Measurements from ENCODE around the gene TTYH3. TPM values are rescaled to one million over a fixed set of nuclear protein-coding genes. Genes with fewer than 3 reads are reported as not detected.

TTYH3 gene
- total and polyA plus RNA-seq, 9 of the 15 experiments (the other 6 are each of a cell fraction or from before 2014, with no cell fraction given) = 0.01 to 5.5 (median 1.1) TPM

GRCh38 chr7:2637505-2638223 is 5.9 kb downstream of the TTYH3 start:
- Histone ChIP-seq H3K27me3 (ENCODE audit: control insufficient read depth in 2 of 2, insufficient read depth in 2 of 2, low read length in 2 of 2) (no peaks in the 10 kb centered on the region; a peak in 1 of 5 replicates), H4K20me1 (replicated peaks; ENCODE audit: control insufficient read depth, insufficient read depth, low read length) (peaks cover 15% of the 10 kb centered on the region), H2AFZ (ENCODE audit: low read depth, low read length) (no peak overlapping the region), H3K4me2 (ENCODE audit: insufficient read depth, low read length) (no peak overlapping the region), H3K27ac (ENCODE audit: extremely low read depth, low read depth, low read length) (no peak overlapping the region), H3K9ac (ENCODE audit: insufficient read depth in 1 of 2, low read depth in 2 of 2, low read length in 2 of 2) (peak overlapping the region in 1 of 2 experiments; percentile 35; a peak in 1 of 4 replicates), H3K4me3 (no peak overlapping the region), H3K4me1 (replicated peaks in 1 of 2; ENCODE audit: control insufficient read depth in 2 of 2, insufficient read depth in 2 of 2, low read length in 2 of 2) (peaks cover 9 to 88% of the 10 kb centered on the region in 2 experiments; a peak in 4 of 5 replicates), H3K36me3 (ENCODE audit: control insufficient read depth, insufficient read depth, low read length) (no peaks in the 10 kb centered on the region), H3K79me2 (ENCODE audit: control insufficient read depth, insufficient read depth, low read length) (no peaks in the 10 kb centered on the region), H3K9me3 (replicated peaks; ENCODE audit: control insufficient read depth, insufficient read depth, low read depth, low read length) (no peaks in the 10 kb centered on the region), H3K9me1 (ENCODE audit: control insufficient read depth, insufficient read depth, low read length) (no peaks in the 10 kb centered on the region)
- ATAC-seq (no peak), DNase-seq (ENCODE audit: extremely low read depth in 1 of 4, low spot score in 3 of 4) (no peak), FAIRE-seq (no peak)
- ChIA-PET CTCF (ENCODE audit: low intra/inter-chr PET ratio) (no interaction called here), POLR2A (interaction anchor here (0.9 kb wide), 1 partner anchor 19 kb away, joined by 3 read pairs; no protein-coding TSS in a partner anchor)
- no TSS peak for BruUV-seq (replicated peaks)
- intact Hi-C loops (cut with micrococcal nuclease) (no loop called here), in situ Hi-C loops (cut with MboI) (no loop called here)
- WGBS (ENCODE audit: insufficient coverage, low coverage, missing lambda C conversion rate) = 45% methylated on average over 22 of the region's 23 CpGs
- TF ChIP-seq, protein P1, sequence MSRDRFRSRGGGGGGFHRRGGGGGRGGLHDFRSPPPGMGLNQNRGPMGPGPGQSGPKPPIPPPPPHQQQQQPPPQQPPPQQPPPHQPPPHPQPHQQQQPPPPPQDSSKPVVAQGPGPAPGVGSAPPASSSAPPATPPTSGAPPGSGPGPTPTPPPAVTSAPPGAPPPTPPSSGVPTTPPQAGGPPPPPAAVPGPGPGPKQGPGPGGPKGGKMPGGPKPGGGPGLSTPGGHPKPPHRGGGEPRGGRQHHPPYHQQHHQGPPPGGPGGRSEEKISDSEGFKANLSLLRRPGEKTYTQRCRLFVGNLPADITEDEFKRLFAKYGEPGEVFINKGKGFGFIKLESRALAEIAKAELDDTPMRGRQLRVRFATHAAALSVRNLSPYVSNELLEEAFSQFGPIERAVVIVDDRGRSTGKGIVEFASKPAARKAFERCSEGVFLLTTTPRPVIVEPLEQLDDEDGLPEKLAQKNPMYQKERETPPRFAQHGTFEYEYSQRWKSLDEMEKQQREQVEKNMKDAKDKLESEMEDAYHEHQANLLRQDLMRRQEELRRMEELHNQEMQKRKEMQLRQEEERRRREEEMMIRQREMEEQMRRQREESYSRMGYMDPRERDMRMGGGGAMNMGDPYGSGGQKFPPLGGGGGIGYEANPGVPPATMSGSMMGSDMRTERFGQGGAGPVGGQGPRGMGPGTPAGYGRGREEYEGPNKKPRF (IDR thresholded peaks at IDR 0.05; ENCODE audit: low read depth, low read length) = no peak
- TF ChIP-seq SRF (CRISPR knock-in tag; IDR thresholded peaks at IDR 0.05) (no peak), ADNP (tag; IDR thresholded peaks at IDR 0.05) (no peak), MBD1 (CRISPR knock-in tag; IDR thresholded peaks at IDR 0.05) (no peak), ATF6 (CRISPR knock-in tag; IDR thresholded peaks at IDR 0.05) (no peak), MAFF (IDR thresholded peaks at IDR 0.05; ENCODE audit: low read length) (no peak), FUS (optimal IDR thresholded peaks at IDR 0.05; ENCODE audit: low read depth, low read length) (no peak), NR1H2 (CRISPR knock-in tag; IDR thresholded peaks at IDR 0.05) (no peak)
